ENCODE data around the gene INPP5A.

- TF ChIP-seq TCF12 (IDR thresholded peaks at IDR 0.05; ENCODE audit: low read depth) (no peak), CEBPB (IDR thresholded peaks at IDR 0.05) (no peak), RAD21 (IDR thresholded peaks at IDR 0.05; ENCODE audit: low read depth) (no peak), FOXM1 (IDR thresholded peaks at IDR 0.05; ENCODE audit: borderline replicate concordance, low read depth) (no peak), REST (IDR thresholded peaks at IDR 0.05; ENCODE audit: low read depth) (no peak), EP300 (IDR thresholded peaks at IDR 0.05; ENCODE audit: borderline replicate concordance) (no peak), USF1 (IDR thresholded peaks at IDR 0.05) (no peak), CREB1 (IDR thresholded peaks at IDR 0.05; ENCODE audit: low read depth) (no peak), YY1 (IDR thresholded peaks at IDR 0.05; ENCODE audit: low read depth) (no peak), TAF1 (IDR thresholded peaks at IDR 0.05; ENCODE audit: low read depth) (no peak), EGR1 (IDR thresholded peaks at IDR 0.05) (no peak), ZBTB7A (IDR thresholded peaks at IDR 0.05; ENCODE audit: low read depth) (no peak)
- TF ChIP-seq, protein P1, sequence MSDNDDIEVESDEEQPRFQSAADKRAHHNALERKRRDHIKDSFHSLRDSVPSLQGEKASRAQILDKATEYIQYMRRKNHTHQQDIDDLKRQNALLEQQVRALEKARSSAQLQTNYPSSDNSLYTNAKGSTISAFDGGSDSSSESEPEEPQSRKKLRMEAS (IDR thresholded peaks at IDR 0.05): no peak
Measured at GRCh38 chr10:132597654-132598053, 60.1 kb downstream of the INPP5A start.
